GM23338 (cell line): ENCODE measurements around the gene BYSL. TPM values are rescaled to one million over a fixed set of nuclear protein-coding genes. Genes with fewer than 3 reads are reported as not detected.

Experiments used
- ATAC-seq: fragments of 200-7000 bp; cut with Tn5 transposase; 3 replicates; pipeline ENCODE4 v1.9.1; 2020
- DNase-seq: peaks from one replicate; pipeline ENCODE4 v3.0.0-alpha.2; 2015; ENCODE audit warnings: low spot score
- H2AFZ ChIP-seq: fragments of 200-600 bp; sonication (generic); 2 replicates; pipeline ENCODE4 v1.8.0; 2016; ENCODE audit warnings: antibody characterized with exemption, mild to moderate bottlenecking, moderate library complexity
- H3F3A ChIP-seq: fragments of 200-600 bp; sonication (generic); replicated peaks from 2 replicates; pipeline ENCODE4 v1.8.0; 2017; ENCODE audit warnings: antibody characterized with exemption, mixed run types, low read depth
- H3K27ac ChIP-seq: fragments of 200-600 bp; sonication (generic); 2 replicates; pipeline ENCODE4 v1.6.1; 2016; ENCODE audit warnings: low read depth
- H3K27me3 ChIP-seq: fragments of 200-600 bp; sonication (generic); 2 replicates; pipeline ENCODE4 v1.8.0; 2016; ENCODE audit warnings: mild to moderate bottlenecking, mixed run types, moderate library complexity; ENCODE audit not compliant: insufficient read depth
- H3K36me3 ChIP-seq: fragments of 200-600 bp; sonication (generic); 2 replicates; pipeline ENCODE4 v1.8.0; 2016; ENCODE audit warnings: mild to moderate bottlenecking; ENCODE audit not compliant: insufficient read depth
- H3K4me1 ChIP-seq: fragments of 200-600 bp; sonication (generic); 2 replicates; pipeline ENCODE4 v1.8.0; 2016; ENCODE audit warnings: mild to moderate bottlenecking, moderate library complexity; ENCODE audit not compliant: insufficient read depth
- H3K4me2 ChIP-seq: fragments of 200-600 bp; sonication (generic); 2 replicates; pipeline ENCODE4 v1.7.1; 2017; ENCODE audit warnings: mixed run types
- H3K4me3 ChIP-seq: fragments of 200-600 bp; sonication (generic); 2 replicates; pipeline ENCODE4 v1.6.1; 2016; ENCODE audit warnings: mixed run types
- H3K79me2 ChIP-seq: fragments of 200-600 bp; sonication (generic); replicated peaks from 2 replicates; pipeline ENCODE4 v1.8.0; 2017; ENCODE audit warnings: mild to moderate bottlenecking; ENCODE audit not compliant: insufficient read depth
- H3K9me2 ChIP-seq: fragments of 200-600 bp; sonication (generic); 2 replicates; pipeline ENCODE4 v1.8.0; 2017; ENCODE audit not compliant: insufficient read depth
- H4K20me1 ChIP-seq: fragments of 200-600 bp; sonication (generic); replicated peaks from 2 replicates; pipeline ENCODE4 v1.8.0; 2017; ENCODE audit warnings: mild to moderate bottlenecking; ENCODE audit not compliant: insufficient read depth
- H3K27ac Mint-ChIP-seq: 2 replicates; pipeline ENCODE4 v1.8.0; 2020; ENCODE audit warnings: inconsistent platforms, mild to moderate bottlenecking, moderate library complexity, mixed read lengths
- H3K27me3 Mint-ChIP-seq: 3 replicates; pipeline ENCODE4 v1.8.0; 2022; ENCODE audit warnings: low read depth, mild to moderate bottlenecking, moderate library complexity, mixed read lengths, inconsistent platforms; ENCODE audit not compliant: insufficient read depth, poor library complexity
- H3K36me3 Mint-ChIP-seq: 3 replicates; pipeline ENCODE4 v1.8.0; 2021; ENCODE audit warnings: low read depth, mild to moderate bottlenecking, inconsistent platforms, moderate library complexity, mixed read lengths
- H3K4me1 Mint-ChIP-seq: 3 replicates; pipeline ENCODE4 v1.8.0; 2020; ENCODE audit warnings: mild to moderate bottlenecking, inconsistent platforms, mixed read lengths
- H3K4me3 Mint-ChIP-seq: 3 replicates; pipeline ENCODE4 v1.8.0; 2021; ENCODE audit warnings: moderate library complexity, mild to moderate bottlenecking, inconsistent platforms, mixed read lengths
- H3K9me3 Mint-ChIP-seq: 3 replicates; pipeline ENCODE4 v1.8.0; 2020; ENCODE audit warnings: moderate library complexity, mild to moderate bottlenecking, inconsistent platforms, mixed read lengths
- CREB1 ChIP-seq: fragments of 250-450 bp; sonication (Bioruptor Pico); IDR thresholded peaks from 2 replicates; pipeline ENCODE4 v1.5.0; 2020; ENCODE audit warnings: low read depth, mild to moderate bottlenecking, moderate library complexity
- EZH2 ChIP-seq: fragments of 200-600 bp; sonication (generic); IDR thresholded peaks from one replicate; pipeline ENCODE4 v1.8.0; 2017; ENCODE audit warnings: antibody characterized with exemption, mild to moderate bottlenecking, low read depth; ENCODE audit not compliant: unreplicated experiment
- EZH2phosphoT487 ChIP-seq: fragments of 200-600 bp; sonication (generic); IDR thresholded peaks from one replicate; pipeline ENCODE4 v1.8.1; 2018; ENCODE audit warnings: antibody characterized with exemption; ENCODE audit not compliant: unreplicated experiment
- JUNB ChIP-seq: IDR thresholded peaks from one replicate; pipeline ENCODE4 v1.6.1; 2016; ENCODE audit warnings: antibody characterized with exemption; ENCODE audit not compliant: unreplicated experiment
- NANOG ChIP-seq: IDR thresholded peaks from 2 replicates; pipeline ENCODE4 v1.6.1; 2016; ENCODE audit warnings: antibody characterized with exemption, borderline replicate concordance
- POLR2AphosphoS5 ChIP-seq: IDR thresholded peaks from 2 replicates; pipeline ENCODE4 v1.6.1; 2016; ENCODE audit warnings: antibody characterized with exemption, low read depth
- STAT1 ChIP-seq: IDR thresholded peaks from one replicate; pipeline ENCODE4 v1.6.1; 2016; ENCODE audit warnings: antibody characterized with exemption; ENCODE audit not compliant: unreplicated experiment
- ZNF114 ChIP-seq: fragments of 250-450 bp; sonication (Bioruptor Pico); IDR thresholded peaks from 2 replicates; pipeline ENCODE4 v1.5.0; 2020; ENCODE audit warnings: mild to moderate bottlenecking, moderate library complexity
- ZNF331 ChIP-seq: fragments of 250-450 bp; sonication (Bioruptor Pico); IDR thresholded peaks from 2 replicates; pipeline ENCODE4 v1.5.0; 2020; ENCODE audit warnings: low read depth, mild to moderate bottlenecking, moderate library complexity
- polyA plus RNA-seq: library from polyadenylated mRNA; unstranded; fragments of >200 nt; fragmentation: Nextera tagmentation; extraction: Ambion mirVana; gene quantifications from 2 replicates; pipeline ENCODE4 v1.2.1, GENCODE V29; 2016
- total RNA-seq: library from RNA; depleted of rRNA; stranded (reverse); fragments of >200 nt; shearing (Covaris generic); gene quantifications from 2 replicates; pipeline ENCODE4 v1.2.3, GENCODE V29; 2014
- TF ChIP-seq, protein P1 (sequence below): fragments of 250-450 bp; sonication (Bioruptor Pico); IDR thresholded peaks from 2 replicates; pipeline ENCODE4 v1.5.0; 2020; ENCODE audit warnings: mild to moderate bottlenecking, moderate library complexity
- TF ChIP-seq, protein P2 (sequence below): IDR thresholded peaks from 2 replicates; pipeline ENCODE4 v1.6.1; 2016; ENCODE audit warnings: antibody characterized with exemption
- TF ChIP-seq, protein P3 (sequence below), 2 experiments: fragments of 200-600 bp in 1 of 2; sonication (generic) in 1 of 2; conservative IDR thresholded peaks; 2 replicates each; pipeline versions ENCODE4 v1.5.1 to v1.6.1; 2016 to 2017; ENCODE audit warnings: antibody characterized with exemption in 2 of 2, low read depth in 2 of 2, mild to moderate bottlenecking in 2 of 2, moderate library complexity in 1 of 2
- TF ChIP-seq, protein P4 (sequence below): IDR thresholded peaks from one replicate; pipeline ENCODE4 v1.6.1; 2018; ENCODE audit warnings: antibody characterized with exemption; ENCODE audit not compliant: unreplicated experiment

The BYSL gene
- total and polyA plus RNA-seq, 2 experiments from 2014 or later: 33.7 to 35.3 TPM

DNA sequence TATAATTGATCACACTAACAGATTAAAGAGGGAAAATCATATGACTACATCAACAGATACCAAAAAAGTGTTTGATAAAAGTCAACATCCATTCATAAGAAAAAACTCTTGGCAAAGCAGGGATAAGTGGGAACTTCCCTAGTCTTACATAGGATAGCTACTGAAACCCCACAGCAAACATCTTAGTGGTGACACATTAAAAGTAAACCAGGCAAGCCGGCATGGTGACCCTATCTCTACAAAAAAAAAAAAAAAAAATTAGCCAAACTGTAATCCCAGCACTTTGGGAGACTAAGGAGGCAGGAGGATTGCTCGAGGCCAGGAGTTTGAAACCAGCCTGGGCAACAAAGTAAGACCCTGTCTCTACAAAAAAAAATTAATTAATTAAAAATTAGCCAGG, 34.1 kb downstream of the BYSL start:
- Histone ChIP-seq H3K4me2 (no peak overlapping the region), H3K36me3 (no peaks in the 10 kb centered on the region), H3K4me1 (no peaks in the 10 kb centered on the region), H3F3A (no peaks in the 10 kb centered on the region), H3K4me3 (no peak overlapping the region), H3K27ac (no peak overlapping the region), H2AFZ (no peak overlapping the region), H3K79me2 (no peaks in the 10 kb centered on the region), H3K9me2 (0 out of 2 replicates have a peak, but pooled peaks cover 1% of the 10 kb centered on the region), H3K27me3 (no peaks in the 10 kb centered on the region), H4K20me1 (no peaks in the 10 kb centered on the region)
- TF ChIP-seq NANOG (no peak), ZNF331 (CRISPR knock-in tag) (no peak), ZNF114 (CRISPR knock-in tag) (no peak), STAT1 (no peak), POLR2AphosphoS5 (no peak), EZH2phosphoT487 (no peak), EZH2 (no peak), JUNB (no peak), CREB1 (no peak)
- TF ChIP-seq, protein P1, sequence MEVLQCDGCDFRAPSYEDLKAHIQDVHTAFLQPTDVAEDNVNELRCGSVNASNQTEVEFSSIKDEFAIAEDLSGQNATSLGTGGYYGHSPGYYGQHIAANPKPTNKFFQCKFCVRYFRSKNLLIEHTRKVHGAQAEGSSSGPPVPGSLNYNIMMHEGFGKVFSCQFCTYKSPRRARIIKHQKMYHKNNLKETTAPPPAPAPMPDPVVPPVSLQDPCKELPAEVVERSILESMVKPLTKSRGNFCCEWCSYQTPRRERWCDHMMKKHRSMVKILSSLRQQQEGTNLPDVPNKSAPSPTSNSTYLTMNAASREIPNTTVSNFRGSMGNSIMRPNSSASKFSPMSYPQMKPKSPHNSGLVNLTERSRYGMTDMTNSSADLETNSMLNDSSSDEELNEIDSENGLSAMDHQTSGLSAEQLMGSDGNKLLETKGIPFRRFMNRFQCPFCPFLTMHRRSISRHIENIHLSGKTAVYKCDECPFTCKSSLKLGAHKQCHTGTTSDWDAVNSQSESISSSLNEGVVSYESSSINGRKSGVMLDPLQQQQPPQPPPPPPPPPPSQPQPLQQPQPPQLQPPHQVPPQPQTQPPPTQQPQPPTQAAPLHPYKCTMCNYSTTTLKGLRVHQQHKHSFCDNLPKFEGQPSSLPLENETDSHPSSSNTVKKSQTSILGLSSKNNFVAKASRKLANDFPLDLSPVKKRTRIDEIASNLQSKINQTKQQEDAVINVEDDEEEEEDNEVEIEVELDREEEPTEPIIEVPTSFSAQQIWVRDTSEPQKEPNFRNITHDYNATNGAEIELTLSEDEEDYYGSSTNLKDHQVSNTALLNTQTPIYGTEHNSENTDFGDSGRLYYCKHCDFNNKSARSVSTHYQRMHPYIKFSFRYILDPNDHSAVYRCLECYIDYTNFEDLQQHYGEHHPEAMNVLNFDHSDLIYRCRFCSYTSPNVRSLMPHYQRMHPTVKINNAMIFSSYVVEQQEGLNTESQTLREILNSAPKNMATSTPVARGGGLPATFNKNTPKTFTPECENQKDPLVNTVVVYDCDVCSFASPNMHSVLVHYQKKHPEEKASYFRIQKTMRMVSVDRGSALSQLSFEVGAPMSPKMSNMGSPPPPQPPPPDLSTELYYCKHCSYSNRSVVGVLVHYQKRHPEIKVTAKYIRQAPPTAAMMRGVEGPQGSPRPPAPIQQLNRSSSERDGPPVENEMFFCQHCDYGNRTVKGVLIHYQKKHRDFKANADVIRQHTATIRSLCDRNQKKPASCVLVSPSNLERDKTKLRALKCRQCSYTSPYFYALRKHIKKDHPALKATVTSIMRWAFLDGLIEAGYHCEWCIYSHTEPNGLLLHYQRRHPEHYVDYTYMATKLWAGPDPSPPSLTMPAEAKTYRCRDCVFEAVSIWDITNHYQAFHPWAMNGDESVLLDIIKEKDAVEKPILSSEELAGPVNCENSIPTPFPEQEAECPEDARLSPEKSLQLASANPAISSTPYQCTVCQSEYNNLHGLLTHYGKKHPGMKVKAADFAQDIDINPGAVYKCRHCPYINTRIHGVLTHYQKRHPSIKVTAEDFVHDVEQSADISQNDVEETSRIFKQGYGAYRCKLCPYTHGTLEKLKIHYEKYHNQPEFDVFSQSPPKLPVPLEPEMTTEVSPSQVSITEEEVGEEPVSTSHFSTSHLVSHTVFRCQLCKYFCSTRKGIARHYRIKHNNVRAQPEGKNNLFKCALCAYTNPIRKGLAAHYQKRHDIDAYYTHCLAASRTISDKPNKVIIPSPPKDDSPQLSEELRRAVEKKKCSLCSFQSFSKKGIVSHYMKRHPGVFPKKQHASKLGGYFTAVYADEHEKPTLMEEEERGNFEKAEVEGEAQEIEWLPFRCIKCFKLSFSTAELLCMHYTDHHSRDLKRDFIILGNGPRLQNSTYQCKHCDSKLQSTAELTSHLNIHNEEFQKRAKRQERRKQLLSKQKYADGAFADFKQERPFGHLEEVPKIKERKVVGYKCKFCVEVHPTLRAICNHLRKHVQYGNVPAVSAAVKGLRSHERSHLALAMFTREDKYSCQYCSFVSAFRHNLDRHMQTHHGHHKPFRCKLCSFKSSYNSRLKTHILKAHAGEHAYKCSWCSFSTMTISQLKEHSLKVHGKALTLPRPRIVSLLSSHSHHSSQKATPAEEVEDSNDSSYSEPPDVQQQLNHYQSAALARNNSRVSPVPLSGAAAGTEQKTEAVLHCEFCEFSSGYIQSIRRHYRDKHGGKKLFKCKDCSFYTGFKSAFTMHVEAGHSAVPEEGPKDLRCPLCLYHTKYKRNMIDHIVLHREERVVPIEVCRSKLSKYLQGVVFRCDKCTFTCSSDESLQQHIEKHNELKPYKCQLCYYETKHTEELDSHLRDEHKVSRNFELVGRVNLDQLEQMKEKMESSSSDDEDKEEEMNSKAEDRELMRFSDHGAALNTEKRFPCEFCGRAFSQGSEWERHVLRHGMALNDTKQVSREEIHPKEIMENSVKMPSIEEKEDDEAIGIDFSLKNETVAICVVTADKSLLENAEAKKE: no peak
- TF ChIP-seq, protein P2, sequence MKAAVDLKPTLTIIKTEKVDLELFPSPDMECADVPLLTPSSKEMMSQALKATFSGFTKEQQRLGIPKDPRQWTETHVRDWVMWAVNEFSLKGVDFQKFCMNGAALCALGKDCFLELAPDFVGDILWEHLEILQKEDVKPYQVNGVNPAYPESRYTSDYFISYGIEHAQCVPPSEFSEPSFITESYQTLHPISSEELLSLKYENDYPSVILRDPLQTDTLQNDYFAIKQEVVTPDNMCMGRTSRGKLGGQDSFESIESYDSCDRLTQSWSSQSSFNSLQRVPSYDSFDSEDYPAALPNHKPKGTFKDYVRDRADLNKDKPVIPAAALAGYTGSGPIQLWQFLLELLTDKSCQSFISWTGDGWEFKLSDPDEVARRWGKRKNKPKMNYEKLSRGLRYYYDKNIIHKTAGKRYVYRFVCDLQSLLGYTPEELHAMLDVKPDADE: no peak
- TF ChIP-seq, protein P3, sequence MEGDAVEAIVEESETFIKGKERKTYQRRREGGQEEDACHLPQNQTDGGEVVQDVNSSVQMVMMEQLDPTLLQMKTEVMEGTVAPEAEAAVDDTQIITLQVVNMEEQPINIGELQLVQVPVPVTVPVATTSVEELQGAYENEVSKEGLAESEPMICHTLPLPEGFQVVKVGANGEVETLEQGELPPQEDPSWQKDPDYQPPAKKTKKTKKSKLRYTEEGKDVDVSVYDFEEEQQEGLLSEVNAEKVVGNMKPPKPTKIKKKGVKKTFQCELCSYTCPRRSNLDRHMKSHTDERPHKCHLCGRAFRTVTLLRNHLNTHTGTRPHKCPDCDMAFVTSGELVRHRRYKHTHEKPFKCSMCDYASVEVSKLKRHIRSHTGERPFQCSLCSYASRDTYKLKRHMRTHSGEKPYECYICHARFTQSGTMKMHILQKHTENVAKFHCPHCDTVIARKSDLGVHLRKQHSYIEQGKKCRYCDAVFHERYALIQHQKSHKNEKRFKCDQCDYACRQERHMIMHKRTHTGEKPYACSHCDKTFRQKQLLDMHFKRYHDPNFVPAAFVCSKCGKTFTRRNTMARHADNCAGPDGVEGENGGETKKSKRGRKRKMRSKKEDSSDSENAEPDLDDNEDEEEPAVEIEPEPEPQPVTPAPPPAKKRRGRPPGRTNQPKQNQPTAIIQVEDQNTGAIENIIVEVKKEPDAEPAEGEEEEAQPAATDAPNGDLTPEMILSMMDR (conservative IDR thresholded peaks at IDR 0.05; ENCODE audit: low read depth in 2 of 2): no peak
- TF ChIP-seq, protein P4, sequence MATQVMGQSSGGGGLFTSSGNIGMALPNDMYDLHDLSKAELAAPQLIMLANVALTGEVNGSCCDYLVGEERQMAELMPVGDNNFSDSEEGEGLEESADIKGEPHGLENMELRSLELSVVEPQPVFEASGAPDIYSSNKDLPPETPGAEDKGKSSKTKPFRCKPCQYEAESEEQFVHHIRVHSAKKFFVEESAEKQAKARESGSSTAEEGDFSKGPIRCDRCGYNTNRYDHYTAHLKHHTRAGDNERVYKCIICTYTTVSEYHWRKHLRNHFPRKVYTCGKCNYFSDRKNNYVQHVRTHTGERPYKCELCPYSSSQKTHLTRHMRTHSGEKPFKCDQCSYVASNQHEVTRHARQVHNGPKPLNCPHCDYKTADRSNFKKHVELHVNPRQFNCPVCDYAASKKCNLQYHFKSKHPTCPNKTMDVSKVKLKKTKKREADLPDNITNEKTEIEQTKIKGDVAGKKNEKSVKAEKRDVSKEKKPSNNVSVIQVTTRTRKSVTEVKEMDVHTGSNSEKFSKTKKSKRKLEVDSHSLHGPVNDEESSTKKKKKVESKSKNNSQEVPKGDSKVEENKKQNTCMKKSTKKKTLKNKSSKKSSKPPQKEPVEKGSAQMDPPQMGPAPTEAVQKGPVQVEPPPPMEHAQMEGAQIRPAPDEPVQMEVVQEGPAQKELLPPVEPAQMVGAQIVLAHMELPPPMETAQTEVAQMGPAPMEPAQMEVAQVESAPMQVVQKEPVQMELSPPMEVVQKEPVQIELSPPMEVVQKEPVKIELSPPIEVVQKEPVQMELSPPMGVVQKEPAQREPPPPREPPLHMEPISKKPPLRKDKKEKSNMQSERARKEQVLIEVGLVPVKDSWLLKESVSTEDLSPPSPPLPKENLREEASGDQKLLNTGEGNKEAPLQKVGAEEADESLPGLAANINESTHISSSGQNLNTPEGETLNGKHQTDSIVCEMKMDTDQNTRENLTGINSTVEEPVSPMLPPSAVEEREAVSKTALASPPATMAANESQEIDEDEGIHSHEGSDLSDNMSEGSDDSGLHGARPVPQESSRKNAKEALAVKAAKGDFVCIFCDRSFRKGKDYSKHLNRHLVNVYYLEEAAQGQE: no peak
- H3K9me3 Mint-ChIP-seq: no peaks in the 10 kb centered on the region
- H3K4me3 Mint-ChIP-seq: no peak overlapping the region
- no peaks in the 10 kb centered on the region for H3K36me3 Mint-ChIP-seq
- H3K27me3 Mint-ChIP-seq: peaks cover 4% of the 10 kb centered on the region
- no peak overlapping the region for H3K27ac Mint-ChIP-seq
- ATAC-seq: no peak
- H3K4me1 Mint-ChIP-seq: no peaks in the 10 kb centered on the region
- DNase-seq: no peak
